ENCODE measurements around the gene ABCF1. TPM values are rescaled to one million over a fixed set of nuclear protein-coding genes. Genes with fewer than 3 reads are reported as not detected.

ABCF1 gene
- total RNA-seq, 4 donors from 2014 or later: 22.3 to 34.7 (median 34.4) TPM

DNA sequence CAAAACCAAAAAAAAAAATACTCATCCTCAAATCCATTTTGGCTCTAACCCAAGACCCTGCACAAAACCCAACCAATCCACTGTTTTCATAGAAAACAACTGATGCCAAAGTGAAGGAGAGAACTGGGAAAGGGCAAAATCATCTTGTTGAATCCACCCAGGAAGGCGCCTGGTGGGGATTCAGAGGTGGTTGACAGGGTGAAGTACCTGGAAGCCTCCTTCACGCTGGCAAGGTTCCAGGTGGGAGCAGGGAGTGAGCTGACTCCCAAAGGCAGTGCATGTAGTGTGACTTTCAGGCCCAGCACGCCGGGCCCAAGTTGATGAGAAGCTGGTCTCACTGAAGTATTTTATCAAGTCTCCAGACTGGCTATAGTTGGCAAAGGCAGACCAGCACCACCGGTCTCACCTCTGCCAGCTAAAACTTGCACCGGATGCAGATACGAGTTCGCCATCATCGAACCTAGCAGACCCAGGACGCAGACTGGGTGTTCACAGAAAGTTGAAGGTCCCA is 29.3 kb downstream of the ABCF1 start:
- TF ChIP-seq, protein P1, sequence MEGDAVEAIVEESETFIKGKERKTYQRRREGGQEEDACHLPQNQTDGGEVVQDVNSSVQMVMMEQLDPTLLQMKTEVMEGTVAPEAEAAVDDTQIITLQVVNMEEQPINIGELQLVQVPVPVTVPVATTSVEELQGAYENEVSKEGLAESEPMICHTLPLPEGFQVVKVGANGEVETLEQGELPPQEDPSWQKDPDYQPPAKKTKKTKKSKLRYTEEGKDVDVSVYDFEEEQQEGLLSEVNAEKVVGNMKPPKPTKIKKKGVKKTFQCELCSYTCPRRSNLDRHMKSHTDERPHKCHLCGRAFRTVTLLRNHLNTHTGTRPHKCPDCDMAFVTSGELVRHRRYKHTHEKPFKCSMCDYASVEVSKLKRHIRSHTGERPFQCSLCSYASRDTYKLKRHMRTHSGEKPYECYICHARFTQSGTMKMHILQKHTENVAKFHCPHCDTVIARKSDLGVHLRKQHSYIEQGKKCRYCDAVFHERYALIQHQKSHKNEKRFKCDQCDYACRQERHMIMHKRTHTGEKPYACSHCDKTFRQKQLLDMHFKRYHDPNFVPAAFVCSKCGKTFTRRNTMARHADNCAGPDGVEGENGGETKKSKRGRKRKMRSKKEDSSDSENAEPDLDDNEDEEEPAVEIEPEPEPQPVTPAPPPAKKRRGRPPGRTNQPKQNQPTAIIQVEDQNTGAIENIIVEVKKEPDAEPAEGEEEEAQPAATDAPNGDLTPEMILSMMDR (IDR thresholded peaks at IDR 0.05; ENCODE audit: low read depth): no peak

DNA sequence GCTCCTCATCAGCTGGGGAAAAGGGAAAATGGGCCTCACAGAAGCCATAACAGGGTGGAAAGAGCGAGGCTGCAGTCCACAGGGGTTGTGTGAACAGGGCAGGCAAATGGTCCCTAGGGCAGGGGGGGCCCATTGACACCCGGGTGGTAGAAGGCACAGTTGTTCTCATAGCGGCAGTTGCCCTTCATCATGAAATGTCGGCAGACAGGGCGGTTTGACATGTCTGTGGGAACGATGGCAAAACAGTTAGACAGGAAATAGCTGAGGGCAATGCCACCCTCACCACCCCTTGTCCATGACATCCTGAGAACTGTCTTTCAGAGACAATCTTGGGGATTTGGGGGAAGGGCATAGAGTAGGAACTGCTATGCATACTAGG is 30.2 kb downstream of the ABCF1 start:
- TF ChIP-seq, protein P1 (IDR thresholded peaks at IDR 0.05; ENCODE audit: low read depth): no peak

DNA sequence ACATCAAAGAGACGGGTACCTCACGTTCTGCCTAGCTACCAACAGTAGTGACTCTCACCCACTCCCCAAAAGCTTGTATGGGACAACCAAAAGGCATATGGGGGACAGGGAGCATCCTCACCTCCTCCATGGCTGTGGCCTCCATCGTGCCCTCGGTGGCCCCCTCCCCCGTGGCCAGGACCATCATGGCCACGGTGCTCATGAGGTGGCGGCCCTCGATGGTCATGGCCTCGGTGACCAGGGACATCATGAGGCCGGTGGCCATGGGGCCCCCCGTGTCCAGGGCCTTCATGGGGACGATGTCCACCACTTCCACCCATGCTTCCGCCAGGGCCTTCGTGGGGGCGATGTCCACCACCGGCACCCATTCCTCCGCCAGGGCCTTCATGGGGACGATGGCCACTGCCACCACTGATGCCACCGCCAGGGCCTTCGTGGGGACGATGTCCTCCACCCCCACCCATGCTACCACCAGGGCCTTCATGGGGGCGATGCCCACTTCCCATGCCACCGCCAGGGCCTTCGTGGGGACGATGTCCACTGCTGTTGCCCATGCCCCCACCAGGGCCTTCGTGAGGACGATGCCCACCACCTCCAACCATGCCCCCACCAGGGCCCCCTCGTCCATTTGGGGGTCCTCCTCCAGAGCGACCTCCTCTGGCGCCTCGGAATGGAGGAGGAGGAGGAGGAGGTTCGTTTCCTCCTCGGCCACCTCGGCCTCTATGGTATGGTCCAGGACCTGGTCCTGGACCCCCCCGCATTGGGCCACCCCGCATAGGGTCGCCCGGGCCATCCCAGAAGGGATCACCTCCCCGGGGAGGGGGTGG is 30.8 kb downstream of the ABCF1 start:
- TF ChIP-seq, protein P1 (IDR thresholded peaks at IDR 0.05; ENCODE audit: low read depth): no peak

DNA sequence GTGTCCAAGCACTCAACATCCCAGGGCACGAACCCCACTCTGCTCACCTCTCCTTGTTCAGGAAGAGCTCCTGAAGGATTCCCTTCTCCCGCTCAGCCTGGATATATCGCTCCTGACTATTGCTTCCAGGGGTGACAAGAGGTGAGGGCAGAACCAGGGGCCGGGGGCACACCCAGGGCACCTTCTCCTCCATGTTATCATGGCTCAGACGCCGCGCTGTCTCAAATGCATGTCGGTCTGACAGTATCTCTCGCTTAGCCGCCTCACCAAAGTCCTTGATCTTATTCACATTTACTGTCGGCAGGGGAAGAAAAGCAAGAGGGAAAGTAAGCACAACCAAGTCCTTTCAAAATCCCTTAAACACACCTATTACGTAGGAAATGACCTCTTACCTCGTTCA is 32.7 kb downstream of the ABCF1 start:
- TF ChIP-seq, protein P1 (IDR thresholded peaks at IDR 0.05; ENCODE audit: low read depth): no peak

DNA sequence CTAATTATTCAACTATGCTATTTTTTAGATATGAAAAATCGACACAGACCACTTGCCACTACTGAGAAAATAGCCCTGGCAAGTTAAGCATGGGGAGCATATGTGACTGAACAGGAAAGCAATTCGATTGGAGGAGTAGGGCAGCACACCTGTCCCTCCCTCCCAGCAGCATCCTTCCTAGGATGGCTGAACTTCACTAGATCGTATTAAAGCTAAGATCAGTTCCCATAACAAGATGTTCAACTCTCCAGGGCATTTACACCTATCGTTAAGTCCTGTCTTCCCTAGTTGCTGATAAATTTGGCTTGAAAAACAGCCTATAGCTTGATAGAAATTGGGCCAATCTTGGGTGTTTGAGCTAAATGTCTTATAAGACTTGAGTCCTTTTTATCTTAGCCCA is 38.8 kb downstream of the ABCF1 start:
- TF ChIP-seq, protein P1 (IDR thresholded peaks at IDR 0.05; ENCODE audit: low read depth): no peak

DNA sequence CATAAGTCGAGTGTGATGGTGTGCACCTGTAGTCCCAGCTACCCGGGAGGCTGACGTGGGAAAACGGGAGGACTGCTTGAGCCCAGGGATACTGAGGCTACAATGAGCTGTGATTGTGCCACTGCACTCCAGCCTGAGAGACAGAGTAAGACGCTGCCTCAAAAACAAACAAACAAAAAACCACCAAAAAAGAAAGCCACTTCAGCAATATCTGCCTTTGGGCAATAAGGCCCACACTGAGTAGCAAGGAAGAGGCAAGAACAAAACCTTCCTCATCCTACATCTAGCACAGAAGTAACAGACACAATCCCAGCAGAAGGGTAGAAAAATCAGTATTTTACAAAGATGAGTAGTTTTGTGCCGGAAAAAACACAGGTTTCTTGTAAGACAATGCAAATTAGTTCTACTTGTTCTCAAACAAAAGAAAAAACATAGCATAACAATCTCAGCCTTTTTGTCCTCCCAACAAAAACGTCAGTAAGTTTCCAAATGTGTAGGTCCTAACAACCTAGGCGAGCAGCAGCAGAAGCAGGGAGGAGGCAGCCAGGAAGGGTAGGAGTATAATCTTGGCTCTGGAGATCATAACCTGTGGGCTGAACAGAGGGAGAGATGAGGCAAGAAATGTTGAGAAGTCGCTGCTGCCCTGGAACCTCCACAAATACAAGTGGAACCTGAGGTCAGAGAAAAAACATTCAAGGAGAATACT is 40.1 kb downstream of the ABCF1 start:
- TF ChIP-seq, protein P1 (IDR thresholded peaks at IDR 0.05; ENCODE audit: low read depth): no peak

DNA sequence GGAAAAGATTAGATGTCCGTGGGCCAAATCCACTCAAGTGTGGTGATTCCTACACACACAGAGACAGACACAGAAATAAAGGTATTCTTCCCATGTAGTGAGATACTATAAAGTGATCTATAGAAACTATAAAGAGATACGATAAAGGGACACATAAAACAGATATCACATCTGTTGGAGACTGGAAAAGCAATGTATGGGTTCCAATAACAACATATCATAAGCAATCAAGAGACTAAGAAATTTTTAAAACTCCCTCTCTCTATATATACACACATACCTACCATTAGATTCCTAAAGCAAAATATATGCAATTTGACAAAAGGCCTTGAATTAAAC is 40.6 kb downstream of the ABCF1 start:
- TF ChIP-seq, protein P1 (IDR thresholded peaks at IDR 0.05; ENCODE audit: low read depth): no peak
